ENCODE measurements around the gene HOXC10. TPM values are rescaled to one million over a fixed set of nuclear protein-coding genes. Genes with fewer than 3 reads are reported as not detected.

The HOXC10 gene
- total RNA-seq, 1 donor from 2014 or later = not detected

DNA sequence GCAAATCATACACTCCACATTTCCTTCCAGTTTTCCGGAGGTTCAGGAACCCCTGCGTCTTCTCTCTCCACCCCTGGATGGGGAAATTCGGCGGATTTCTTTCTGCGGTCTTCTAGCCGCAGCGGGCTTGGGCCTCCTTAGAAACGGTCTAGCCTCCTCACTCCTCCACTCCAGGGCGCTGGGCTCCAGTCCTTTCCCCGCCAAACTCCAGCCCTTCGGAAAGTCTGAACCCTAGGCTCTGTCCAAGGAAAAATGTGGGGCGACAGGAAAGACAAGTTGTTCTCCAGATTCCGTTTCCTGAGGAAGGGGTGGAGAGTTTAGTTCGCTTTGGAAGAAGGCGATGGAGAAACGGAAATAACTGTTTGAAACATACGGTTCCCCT, 1.4 kb upstream of the HOXC10 start:
- no peaks in the 10 kb centered on the region for H3K36me3 Mint-ChIP-seq (ENCODE audit: low read depth)
- intact Hi-C loops (cut with micrococcal nuclease) = no loop called here

DNA sequence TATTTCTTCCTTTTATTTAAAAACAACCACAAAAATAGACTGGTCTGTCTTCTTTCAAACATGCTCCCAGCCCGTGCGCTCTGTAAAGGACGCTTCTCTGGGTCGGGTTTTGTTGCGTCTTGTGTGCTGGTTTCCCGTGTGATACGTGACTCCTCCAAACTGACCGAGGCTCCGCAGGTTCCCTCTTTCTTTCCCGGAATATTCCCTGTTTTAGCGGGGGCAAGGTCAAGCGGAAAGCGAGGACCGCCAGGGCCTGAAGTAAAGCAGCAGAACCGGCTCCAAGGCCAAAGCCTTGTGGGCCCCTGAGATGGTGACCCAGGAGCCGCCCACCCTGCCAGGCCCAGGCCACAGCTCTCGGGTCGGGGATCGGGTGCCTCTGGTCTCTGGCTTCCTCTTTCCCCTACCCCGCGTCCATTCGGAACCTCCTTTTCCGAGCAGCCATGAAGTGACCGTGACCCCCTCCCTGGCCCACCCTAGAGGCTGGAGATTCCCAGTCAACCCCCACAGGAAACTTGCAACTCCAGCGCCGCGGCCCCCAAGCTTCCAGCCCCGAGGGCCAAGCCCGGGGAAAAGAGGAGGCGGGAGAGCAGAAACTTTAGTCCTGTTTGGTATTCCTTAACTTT, 885 bp upstream of the HOXC10 start:
- H3K27ac Mint-ChIP-seq = no peak overlapping the region
- CTCF ChIA-PET = no interaction called here
- intact Hi-C loops (cut with micrococcal nuclease) = no loop called here

More for the DNA sequence above, 1.4 kb upstream of the HOXC10 start:
- Mint-ChIP-seq H3K9me3 (no peaks in the 10 kb centered on the region), H3K27me3 (peaks cover 86% of the 10 kb centered on the region), H3K4me1 (peaks cover 17% of the 10 kb centered on the region), H3K27ac (peak overlapping the region; percentile 35), H3K4me3 (no peak overlapping the region)
- ChIA-PET POLR2A (interaction anchor here (0.9 kb wide), 1 partner anchor 70 kb away, joined by 6 read pairs; the partner anchor contains the start of gene HOXC4), CTCF (no interaction called here)
- no peak for DNase-seq
- ATAC-seq (ENCODE audit: low read depth) = no peak
- TF ChIP-seq, protein P1, sequence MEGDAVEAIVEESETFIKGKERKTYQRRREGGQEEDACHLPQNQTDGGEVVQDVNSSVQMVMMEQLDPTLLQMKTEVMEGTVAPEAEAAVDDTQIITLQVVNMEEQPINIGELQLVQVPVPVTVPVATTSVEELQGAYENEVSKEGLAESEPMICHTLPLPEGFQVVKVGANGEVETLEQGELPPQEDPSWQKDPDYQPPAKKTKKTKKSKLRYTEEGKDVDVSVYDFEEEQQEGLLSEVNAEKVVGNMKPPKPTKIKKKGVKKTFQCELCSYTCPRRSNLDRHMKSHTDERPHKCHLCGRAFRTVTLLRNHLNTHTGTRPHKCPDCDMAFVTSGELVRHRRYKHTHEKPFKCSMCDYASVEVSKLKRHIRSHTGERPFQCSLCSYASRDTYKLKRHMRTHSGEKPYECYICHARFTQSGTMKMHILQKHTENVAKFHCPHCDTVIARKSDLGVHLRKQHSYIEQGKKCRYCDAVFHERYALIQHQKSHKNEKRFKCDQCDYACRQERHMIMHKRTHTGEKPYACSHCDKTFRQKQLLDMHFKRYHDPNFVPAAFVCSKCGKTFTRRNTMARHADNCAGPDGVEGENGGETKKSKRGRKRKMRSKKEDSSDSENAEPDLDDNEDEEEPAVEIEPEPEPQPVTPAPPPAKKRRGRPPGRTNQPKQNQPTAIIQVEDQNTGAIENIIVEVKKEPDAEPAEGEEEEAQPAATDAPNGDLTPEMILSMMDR (IDR thresholded peaks at IDR 0.05) = no peak

DNA sequence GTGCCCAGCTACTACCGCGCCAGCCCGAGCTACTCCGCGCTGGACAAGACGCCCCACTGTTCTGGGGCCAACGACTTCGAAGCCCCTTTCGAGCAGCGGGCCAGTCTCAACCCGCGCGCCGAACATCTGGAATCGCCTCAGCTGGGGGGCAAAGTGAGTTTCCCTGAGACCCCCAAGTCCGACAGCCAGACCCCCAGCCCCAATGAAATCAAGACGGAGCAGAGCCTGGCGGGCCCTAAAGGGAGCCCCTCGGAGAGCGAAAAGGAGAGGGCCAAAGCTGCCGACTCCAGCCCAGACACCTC, 697 bp downstream of the HOXC10 start:
- TF ChIP-seq, protein P1 (IDR thresholded peaks at IDR 0.05) = no peak
- peak overlapping the region; percentile 50 for H3K27ac Mint-ChIP-seq
- ChIA-PET POLR2A (interaction anchor here (1.7 kb wide), 1 partner anchor 222 kb away, joined by 5 read pairs; no protein-coding TSS in a partner anchor), CTCF (interaction anchor here (0.6 to 3.5 kb wide), 3 partner anchors 13 to 54 kb away, joined by 3 to 13 read pairs (median 3); no protein-coding TSS in a partner anchor)
- no peak overlapping the region for H3K4me3 Mint-ChIP-seq
- peaks cover 28% of the 10 kb centered on the region for H3K4me1 Mint-ChIP-seq
- no peaks in the 10 kb centered on the region for H3K36me3 Mint-ChIP-seq (ENCODE audit: low read depth)
- peaks cover 89% of the 10 kb centered on the region for H3K27me3 Mint-ChIP-seq
- no peak for DNase-seq
- intact Hi-C loops (cut with micrococcal nuclease) = loop anchor here (5.0 kb wide), 1 partner anchor 193 kb away; no protein-coding TSS in a partner anchor
- no peak for ATAC-seq (ENCODE audit: low read depth)
- H3K9me3 Mint-ChIP-seq = no peaks in the 10 kb centered on the region

More for the DNA sequence above, 885 bp upstream of the HOXC10 start:
- H3K4me3 Mint-ChIP-seq = no peak overlapping the region
- DNase-seq = no peak
- POLR2A ChIA-PET = interaction anchor here (0.9 to 1.3 kb wide), 2 partner anchors 33 to 69 kb away, joined by 6 read pairs; partner anchors contain the start of gene HOXC4
- peaks cover 19% of the 10 kb centered on the region for H3K4me1 Mint-ChIP-seq
- H3K9me3 Mint-ChIP-seq = no peaks in the 10 kb centered on the region
- no peak for ATAC-seq (ENCODE audit: low read depth)
- TF ChIP-seq, protein P1 (IDR thresholded peaks at IDR 0.05) = no peak
- peaks cover 86% of the 10 kb centered on the region for H3K27me3 Mint-ChIP-seq
- H3K36me3 Mint-ChIP-seq (ENCODE audit: low read depth) = no peaks in the 10 kb centered on the region

DNA sequence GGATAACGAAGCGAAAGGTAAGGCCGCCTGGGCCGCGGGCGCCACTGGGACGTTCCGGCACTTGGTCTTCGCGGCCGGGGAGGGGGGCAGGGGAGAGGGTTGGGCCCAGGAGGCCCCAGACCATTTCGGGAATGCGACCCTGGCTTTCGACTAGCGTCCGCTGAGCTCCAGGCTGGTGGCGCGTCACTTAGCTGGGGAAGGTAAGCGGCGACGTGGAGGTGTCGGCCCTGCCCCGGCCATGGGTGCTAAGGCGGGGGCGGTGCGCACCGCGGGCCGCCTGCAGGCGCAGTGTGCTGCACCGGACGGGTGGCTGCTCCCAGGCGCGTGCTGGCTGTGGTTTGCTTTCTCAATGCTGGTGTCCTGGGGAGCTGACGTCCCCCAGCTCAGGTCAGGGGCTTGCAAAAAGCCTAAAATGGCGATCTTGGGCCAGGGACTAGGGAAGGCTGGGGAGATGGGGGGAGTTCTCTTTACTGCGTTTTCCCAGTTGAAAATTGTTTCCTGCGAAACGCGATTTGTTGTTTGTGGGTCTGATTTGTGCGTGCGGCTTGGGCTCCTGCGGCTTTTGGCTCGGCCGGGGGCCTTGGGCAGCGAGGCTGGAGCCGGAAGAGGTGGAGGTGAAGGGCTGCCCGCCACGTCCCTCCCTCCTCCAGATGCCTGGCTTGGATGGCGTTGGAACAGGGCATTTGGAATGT, 1.2 kb downstream of the HOXC10 start:
- intact Hi-C loops (cut with micrococcal nuclease) = loop anchor here (5.0 kb wide), 1 partner anchor 194 kb away; no protein-coding TSS in a partner anchor
- H3K36me3 Mint-ChIP-seq (ENCODE audit: low read depth) = no peaks in the 10 kb centered on the region
- POLR2A ChIA-PET = interaction anchor here (1.7 kb wide), 1 partner anchor 222 kb away, joined by 5 read pairs; no protein-coding TSS in a partner anchor
- TF ChIP-seq, protein P1 (IDR thresholded peaks at IDR 0.05) = no peak
- no peaks in the 10 kb centered on the region for H3K9me3 Mint-ChIP-seq
- peak overlapping the region; percentile 50 for H3K27ac Mint-ChIP-seq
- H3K27me3 Mint-ChIP-seq = peaks cover 89% of the 10 kb centered on the region
- ATAC-seq (ENCODE audit: low read depth) (no peak), DNase-seq (no peak)
- peaks cover 28% of the 10 kb centered on the region for H3K4me1 Mint-ChIP-seq
- H3K4me3 Mint-ChIP-seq = no peak overlapping the region
- CTCF ChIA-PET = interaction anchor here (1.5 to 3.5 kb wide), 2 partner anchors 20 to 55 kb away, joined by 3 to 13 read pairs; no protein-coding TSS in a partner anchor
